Astrocyte (in vitro differentiated cells and primary cell): ENCODE data around the gene TFIP11. TPM values are rescaled to one million over a fixed set of nuclear protein-coding genes. Genes with fewer than 3 reads are reported as not detected.
"Not testable (repeated sequence)": the region's sequence is repeated elsewhere in the genome, so short reads cannot be mapped to it uniquely, and the experiment has no call there.

Source experiments
- DNase-seq: peaks from one replicate; pipeline ENCODE4 v3.0.0-alpha.2; 2010; ENCODE audit warnings: low read depth
- FAIRE-seq: peaks from 2 replicates; lab custom pipeline; 2011; peaks lifted over from hg19 to GRCh38; lab: Jason Lieb, UNC
- H2AFZ ChIP-seq: 2 replicates; pipeline ENCODE4 v1.6.0; 2012; ENCODE audit warnings: low read depth, low read length, inconsistent platforms
- H3K27ac ChIP-seq: 2 replicates; pipeline ENCODE4 v1.5.1; 2011; ENCODE audit warnings: low read depth, low read length, inconsistent platforms
- H3K27me3 ChIP-seq: 2 replicates; pipeline ENCODE4 v1.6.0; 2011; ENCODE audit warnings: low read length, inconsistent platforms; ENCODE audit not compliant: insufficient read depth
- H3K36me3 ChIP-seq: 2 replicates; pipeline ENCODE4 v1.5.1; 2011; ENCODE audit warnings: low read length, inconsistent platforms; ENCODE audit not compliant: insufficient read depth
- H3K4me1 ChIP-seq: 2 replicates; pipeline ENCODE4 v1.5.1; 2011; ENCODE audit warnings: low read length, inconsistent platforms; ENCODE audit not compliant: insufficient read depth
- H3K4me2 ChIP-seq: 2 replicates; pipeline ENCODE4 v1.6.0; 2012; ENCODE audit warnings: low read length, inconsistent platforms
- H3K4me3 ChIP-seq: 2 replicates; pipeline ENCODE4 v1.5.1; 2011; ENCODE audit warnings: low read depth, mild to moderate bottlenecking, low read length, inconsistent platforms; ENCODE audit not compliant: insufficient read depth
- H3K79me2 ChIP-seq: 2 replicates; pipeline ENCODE4 v1.6.0; 2012; ENCODE audit warnings: mild to moderate bottlenecking, low read length, inconsistent platforms; ENCODE audit not compliant: insufficient read depth
- H3K9ac ChIP-seq: 2 replicates; pipeline ENCODE4 v1.6.0; 2012; ENCODE audit warnings: mild to moderate bottlenecking, low read length, inconsistent platforms
- H3K9me3 ChIP-seq: 2 replicates; pipeline ENCODE4 v1.5.1; 2012; ENCODE audit warnings: low read depth, mild to moderate bottlenecking, low read length, inconsistent platforms; ENCODE audit not compliant: insufficient read depth
- H4K20me1 ChIP-seq: 2 replicates; pipeline ENCODE4 v1.6.0; 2012; ENCODE audit warnings: low read length, inconsistent platforms; ENCODE audit not compliant: insufficient read depth
- H3K27ac Mint-ChIP-seq: one replicate; pipeline ENCODE4 v1.8.0; 2021; ENCODE audit warnings: mild to moderate bottlenecking, mixed read lengths; ENCODE audit not compliant: unreplicated experiment
- H3K27me3 Mint-ChIP-seq: one replicate; pipeline ENCODE4 v1.8.0; 2021; ENCODE audit warnings: low read depth, mixed read lengths; ENCODE audit not compliant: unreplicated experiment
- H3K36me3 Mint-ChIP-seq: one replicate; pipeline ENCODE4 v1.8.0; 2021; ENCODE audit warnings: low read depth, mixed read lengths; ENCODE audit not compliant: unreplicated experiment
- H3K4me1 Mint-ChIP-seq: one replicate; pipeline ENCODE4 v1.8.0; 2021; ENCODE audit warnings: low read depth, mixed read lengths; ENCODE audit not compliant: unreplicated experiment
- H3K4me3 Mint-ChIP-seq: one replicate; pipeline ENCODE4 v1.8.0; 2021; ENCODE audit warnings: mild to moderate bottlenecking, moderate library complexity, mixed read lengths; ENCODE audit not compliant: unreplicated experiment
- H3K9me3 Mint-ChIP-seq: one replicate; pipeline ENCODE4 v1.8.0; 2021; ENCODE audit warnings: mild to moderate bottlenecking, mixed read lengths; ENCODE audit not compliant: unreplicated experiment
- EZH2 ChIP-seq: IDR thresholded peaks from 2 replicates; pipeline ENCODE4 v1.6.1; 2012; ENCODE audit warnings: mild to moderate bottlenecking, low read length, inconsistent platforms; ENCODE audit not compliant: insufficient read depth
- total RNA-seq: library from RNA; stranded (reverse); gene quantifications from 2 replicates; pipeline ENCODE4 v1.2.1, GENCODE V29; 2021
- TF ChIP-seq, protein P1 (sequence below): IDR thresholded peaks from 2 replicates; pipeline ENCODE4 v1.5.1; 2011; ENCODE audit warnings: low read depth, mild to moderate bottlenecking, inconsistent platforms, low read length, moderate library complexity; ENCODE audit not compliant: insufficient read depth

The TFIP11 gene
- total RNA-seq, 1 donor from 2014 or later: 36.9 TPM

DNA sequence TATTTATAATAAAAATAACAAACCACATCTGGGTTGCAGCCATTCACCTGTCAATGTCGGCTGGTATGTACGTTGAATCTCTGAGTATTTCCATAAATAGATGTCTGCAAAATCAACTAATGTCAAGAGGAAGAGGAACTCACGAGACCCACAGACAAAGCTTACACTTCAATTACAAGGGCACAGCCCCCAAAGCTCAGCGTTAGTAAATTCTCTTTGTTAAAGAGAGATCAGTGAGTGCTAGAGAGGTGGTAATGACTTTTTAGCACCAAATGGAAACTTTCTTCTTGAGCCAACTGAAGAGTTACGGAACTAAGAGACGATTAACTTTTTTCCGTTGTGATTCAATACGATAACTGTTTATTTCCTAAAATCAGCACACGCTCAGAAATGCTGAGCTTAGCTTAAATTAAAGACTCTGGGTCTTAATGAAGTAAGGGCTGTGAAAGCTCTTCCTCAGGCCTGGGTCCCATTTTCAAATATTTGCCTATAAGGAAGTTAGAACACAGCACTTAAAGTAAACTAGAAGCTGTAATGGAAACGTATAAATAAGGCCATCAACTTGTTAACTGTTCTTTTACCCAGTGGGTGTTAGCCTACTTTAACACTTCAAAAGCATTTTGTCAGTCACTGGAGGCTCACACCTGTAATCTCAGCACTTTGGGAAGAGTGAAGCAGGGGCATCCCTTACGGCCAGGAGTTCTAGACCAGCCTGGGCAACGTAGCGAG is 22.8 kb upstream of the TFIP11 start:
- Mint-ChIP-seq H3K27me3 (no peaks in the 10 kb centered on the region), H3K4me3 (no peak overlapping the region), H3K36me3 (peaks cover 35% of the 10 kb centered on the region), H3K9me3 (no peaks in the 10 kb centered on the region), H3K4me1 (no peaks in the 10 kb centered on the region), H3K27ac (no peak overlapping the region)
- no peaks in the 10 kb centered on the region for H3K27me3 ChIP-seq
- peaks cover 4% of the 10 kb centered on the region for H3K4me1 ChIP-seq
- H3K4me3 ChIP-seq: no peak overlapping the region
- no peak for FAIRE-seq
- H3K9me3 ChIP-seq: no peaks in the 10 kb centered on the region
- peaks cover 29% of the 10 kb centered on the region for H3K36me3 ChIP-seq
- no peak for TF ChIP-seq EZH2
- TF ChIP-seq, protein P1, sequence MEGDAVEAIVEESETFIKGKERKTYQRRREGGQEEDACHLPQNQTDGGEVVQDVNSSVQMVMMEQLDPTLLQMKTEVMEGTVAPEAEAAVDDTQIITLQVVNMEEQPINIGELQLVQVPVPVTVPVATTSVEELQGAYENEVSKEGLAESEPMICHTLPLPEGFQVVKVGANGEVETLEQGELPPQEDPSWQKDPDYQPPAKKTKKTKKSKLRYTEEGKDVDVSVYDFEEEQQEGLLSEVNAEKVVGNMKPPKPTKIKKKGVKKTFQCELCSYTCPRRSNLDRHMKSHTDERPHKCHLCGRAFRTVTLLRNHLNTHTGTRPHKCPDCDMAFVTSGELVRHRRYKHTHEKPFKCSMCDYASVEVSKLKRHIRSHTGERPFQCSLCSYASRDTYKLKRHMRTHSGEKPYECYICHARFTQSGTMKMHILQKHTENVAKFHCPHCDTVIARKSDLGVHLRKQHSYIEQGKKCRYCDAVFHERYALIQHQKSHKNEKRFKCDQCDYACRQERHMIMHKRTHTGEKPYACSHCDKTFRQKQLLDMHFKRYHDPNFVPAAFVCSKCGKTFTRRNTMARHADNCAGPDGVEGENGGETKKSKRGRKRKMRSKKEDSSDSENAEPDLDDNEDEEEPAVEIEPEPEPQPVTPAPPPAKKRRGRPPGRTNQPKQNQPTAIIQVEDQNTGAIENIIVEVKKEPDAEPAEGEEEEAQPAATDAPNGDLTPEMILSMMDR: no peak
- no peak overlapping the region for H3K27ac ChIP-seq
- H3K4me2 ChIP-seq: no peak overlapping the region
- peaks cover 5% of the 10 kb centered on the region for H3K79me2 ChIP-seq
- no peak overlapping the region for H2AFZ ChIP-seq
- DNase-seq: no peak
- H4K20me1 ChIP-seq: peaks cover 20% of the 10 kb centered on the region
- H3K9ac ChIP-seq: no peak overlapping the region

DNA sequence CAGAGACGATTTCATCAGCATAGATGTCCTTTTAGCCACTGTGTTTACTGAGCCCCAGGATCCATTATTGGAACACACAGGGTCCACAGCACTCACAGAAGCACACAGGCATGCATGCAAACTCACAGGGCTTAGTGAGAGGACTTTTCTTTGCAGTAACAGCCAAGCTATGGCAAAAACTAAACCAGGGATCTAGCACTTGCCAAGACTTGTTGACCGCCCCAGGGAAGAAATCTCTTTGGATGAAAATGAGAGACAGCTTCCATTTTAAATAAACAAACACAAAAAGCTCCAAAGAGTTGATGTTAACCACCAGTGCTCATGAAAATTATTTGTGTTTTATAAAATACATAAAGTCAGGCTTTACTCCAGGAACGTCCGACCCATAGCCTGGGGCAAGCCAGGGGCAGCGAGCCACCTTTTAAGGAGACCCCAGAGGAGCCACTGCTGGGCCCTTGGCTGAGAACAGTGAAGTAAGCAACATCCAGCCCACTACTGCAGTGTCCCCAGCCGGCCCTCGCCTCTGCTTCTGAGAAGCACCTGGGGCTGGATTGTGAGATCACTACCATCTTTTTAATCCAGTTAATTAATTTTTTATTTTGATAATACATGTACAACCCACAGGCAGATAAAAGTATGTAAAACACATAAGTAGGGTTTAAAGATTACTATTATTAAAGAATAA is 22.0 kb upstream of the TFIP11 start:
- no peaks in the 10 kb centered on the region for H3K27me3 Mint-ChIP-seq
- H3K4me3 Mint-ChIP-seq: no peak overlapping the region
- Histone ChIP-seq H2AFZ (no peak overlapping the region), H3K27ac (no peak overlapping the region), H3K36me3 (peaks cover 25% of the 10 kb centered on the region), H3K4me1 (peaks cover 4% of the 10 kb centered on the region), H3K9ac (no peak overlapping the region), H4K20me1 (peaks cover 20% of the 10 kb centered on the region), H3K9me3 (no peaks in the 10 kb centered on the region), H3K4me2 (no peak overlapping the region), H3K4me3 (no peak overlapping the region), H3K79me2 (peaks cover 5% of the 10 kb centered on the region), H3K27me3 (no peaks in the 10 kb centered on the region)
- TF ChIP-seq, protein P1: no peak
- no peak for TF ChIP-seq EZH2
- no peak overlapping the region for H3K27ac Mint-ChIP-seq
- DNase-seq (no peak), FAIRE-seq (no peak)
- H3K4me1 Mint-ChIP-seq: no peaks in the 10 kb centered on the region
- H3K9me3 Mint-ChIP-seq: no peaks in the 10 kb centered on the region
- H3K36me3 Mint-ChIP-seq: peaks cover 35% of the 10 kb centered on the region

DNA sequence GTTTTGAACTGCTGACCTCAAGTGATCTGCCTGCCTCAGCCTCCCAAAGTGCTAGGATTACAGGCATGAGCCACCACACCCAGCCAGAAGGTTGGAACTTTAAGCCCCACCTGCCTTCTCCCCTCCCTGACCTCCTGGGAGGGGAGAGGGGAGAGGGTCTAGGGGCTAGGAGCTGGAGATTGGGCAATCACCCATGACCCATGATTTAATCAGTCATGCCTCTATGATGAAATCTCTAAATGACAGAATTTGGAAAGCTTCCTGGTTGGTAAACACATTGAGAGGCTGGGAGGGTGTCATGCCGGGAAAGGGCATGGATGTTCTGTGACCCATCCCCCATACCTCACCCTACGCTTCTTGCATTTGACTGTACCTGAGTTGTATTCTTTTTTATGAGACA is 17.1 kb upstream of the TFIP11 start:
- Mint-ChIP-seq H3K27ac (no peak overlapping the region), H3K36me3 (peaks cover 19% of the 10 kb centered on the region), H3K4me3 (no peak overlapping the region), H3K4me1 (peaks cover 3% of the 10 kb centered on the region), H3K9me3 (no peaks in the 10 kb centered on the region), H3K27me3 (no peaks in the 10 kb centered on the region)
- H3K4me2 ChIP-seq: no peak overlapping the region
- H3K27me3 ChIP-seq: no peaks in the 10 kb centered on the region
- no peak overlapping the region for H3K9ac ChIP-seq
- peaks cover 7% of the 10 kb centered on the region for H4K20me1 ChIP-seq
- H3K9me3 ChIP-seq: no peaks in the 10 kb centered on the region
- H3K4me3 ChIP-seq: no peak overlapping the region
- DNase-seq (no peak), FAIRE-seq (no peak)
- H3K79me2 ChIP-seq: no peaks in the 10 kb centered on the region
- H2AFZ ChIP-seq: no peak overlapping the region
- H3K27ac ChIP-seq: no peak overlapping the region
- no peak for TF ChIP-seq EZH2
- TF ChIP-seq, protein P1: no peak
- peaks cover 4% of the 10 kb centered on the region for H3K4me1 ChIP-seq
- H3K36me3 ChIP-seq: peaks cover 27% of the 10 kb centered on the region

DNA sequence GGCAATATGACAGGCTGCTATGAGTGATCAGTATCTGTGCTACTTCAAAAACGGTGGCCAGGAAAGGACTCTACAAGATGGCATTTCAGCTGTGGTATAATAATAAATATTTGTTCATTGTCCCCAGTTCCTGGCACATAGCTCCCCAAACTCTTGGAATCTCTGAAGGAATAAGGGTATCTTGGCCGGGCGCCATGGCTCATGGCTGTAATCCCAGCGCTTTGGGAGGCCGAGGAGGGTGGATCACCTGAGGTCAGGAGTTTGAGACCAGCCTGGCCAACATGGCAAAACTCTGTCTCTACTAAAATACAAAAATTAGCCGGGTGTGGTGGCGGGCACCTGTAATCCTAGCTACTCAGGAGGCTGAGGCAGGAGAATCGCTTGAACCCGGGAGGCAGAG is 16.2 kb upstream of the TFIP11 start:
- not testable (repeated sequence) for H3K9me3 Mint-ChIP-seq, H3K4me1 Mint-ChIP-seq, H3K9ac ChIP-seq, H3K4me3 ChIP-seq, H3K27ac ChIP-seq, H3K4me3 Mint-ChIP-seq, DNase-seq, H3K27me3 ChIP-seq, H3K27ac Mint-ChIP-seq, H3K4me2 ChIP-seq, H4K20me1 ChIP-seq, H3K79me2 ChIP-seq, FAIRE-seq, H3K27me3 Mint-ChIP-seq, H3K4me1 ChIP-seq, H2AFZ ChIP-seq, H3K9me3 ChIP-seq
- peaks cover 27% of the 10 kb centered on the region for H3K36me3 ChIP-seq
- peaks cover 19% of the 10 kb centered on the region for H3K36me3 Mint-ChIP-seq
